Transverse colon (tissue), 4 donors: ENCODE results near the gene CDRT4. TPM values are rescaled to one million over a fixed set of nuclear protein-coding genes. Genes with fewer than 3 reads are reported as not detected.

ENCODE experiments used
- DNase-seq: peaks from one replicate; pipeline ENCODE4 v3.0.0-alpha.2; 2019
- H3K27ac ChIP-seq, 4 donors: fragments of 200-600 bp; sonication (generic); 2 replicates each; pipeline ENCODE4 v1.5.1; 2016 to 2018; ENCODE audit warnings: inconsistent platforms in 4 of 4
- H3K27me3 ChIP-seq: fragments of 200-600 bp; sonication (generic); 2 replicates; pipeline ENCODE4 v1.5.1; 2017; ENCODE audit warnings: inconsistent platforms
- H3K36me3 ChIP-seq, 4 donors: fragments of 200-600 bp; sonication (generic); 2 replicates each; pipeline ENCODE4 v1.5.1; 2017 to 2019; ENCODE audit warnings: inconsistent platforms in 4 of 4
- H3K4me1 ChIP-seq, 4 donors: fragments of 200-600 bp; sonication (generic); 2 replicates each; pipeline ENCODE4 v1.5.1; 2017 to 2020; ENCODE audit warnings: inconsistent platforms in 4 of 4
- H3K4me3 ChIP-seq, 4 donors: fragments of 200-600 bp; sonication (generic); 1 replicate in 1 of 4; 2 replicates in 3 of 4; pipeline versions ENCODE4 v1.5.1 to v1.6.1; 2017 to 2019; ENCODE audit warnings: inconsistent platforms in 4 of 4
- H3K9me3 ChIP-seq, 2 donors: fragments of 200-600 bp; sonication (generic); 2 replicates each; pipeline ENCODE4 v1.5.1; 2017 to 2019; ENCODE audit warnings: inconsistent platforms in 2 of 2
- CTCF ChIP-seq, 5 experiments: fragments of 200-600 bp in 3 of 5; fragments of 450-650 bp in 2 of 5; sonication (generic) in 3 of 5; IDR thresholded peaks; 1 replicate in 2 of 5; 2 replicates in 3 of 5; pipeline ENCODE4 v1.5.1; 2016 to 2017; ENCODE audit warnings: antibody characterized with exemption in 5 of 5, inconsistent platforms in 3 of 5, mild to moderate bottlenecking in 2 of 5, moderate library complexity in 1 of 5
- EP300 ChIP-seq: sonication (generic); formaldehyde crosslinking; IDR thresholded peaks from one replicate; pipeline ENCODE4 v1.6.1; 2017; ENCODE audit warnings: antibody characterized with exemption, low read depth
- POLR2A ChIP-seq: fragments of 450-650 bp; IDR thresholded peaks from one replicate; pipeline ENCODE4 v1.6.1; 2016; ENCODE audit warnings: antibody characterized with exemption, mild to moderate bottlenecking, moderate library complexity
- POLR2AphosphoS5 ChIP-seq, 3 donors: sonication (generic); formaldehyde crosslinking; IDR thresholded peaks; one replicate each; pipeline ENCODE4 v1.6.1; 2016; ENCODE audit warnings: antibody characterized with exemption in 3 of 3
- WGBS, 2 donors: methylation state at CpG; one replicate each; pipeline ENCODE4 v1.1.5; 2018; ENCODE audit warnings: low coverage in 1 of 2; 5-methylcytosine and 5-hydroxymethylcytosine counted together
- in situ Hi-C, 4 donors: fragments of 200-750 bp; cut with MboI; loops; one replicate each; pipeline versions ENCODE4 v1.15.0 to v1.15.1; 2017; ENCODE audit warnings: low sequenced_read_pairs in 3 of 4, low pct_ligation_motif_present in 1 of 4, low pct_unique_long_range_greater_than_20kb in 1 of 4
- intact Hi-C: fragments of 100-400 bp; cut with DNase I; formaldehyde crosslinking; loops from one replicate; pipeline ENCODE4 v1.15.1; 2023; ENCODE audit warnings: low total_unique reads
- total RNA-seq, 4 donors: library from RNA; depleted of rRNA; stranded (reverse); fragments of >200 nt; gene quantifications; one replicate each; pipeline ENCODE4 v1.1.0, GENCODE V29; 2016

Gene CDRT4
- total RNA-seq, 4 donors from 2014 or later = 2.2 to 93.5 (median 14.4) TPM

- TF ChIP-seq CTCF (IDR thresholded peaks at IDR 0.05) = no peak
- TF ChIP-seq POLR2A = no peak
- intact Hi-C loops = no loop called here
- no peaks in the 10 kb centered on the region for H3K27me3 ChIP-seq
- 72 to 77% methylated on average over 2 to 4 of the region's 4 CpGs for WGBS, 2 donors
- peaks cover 0 to 4% (median 1%) of the 10 kb centered on the region in 4 donors for H3K4me1 ChIP-seq
- H3K4me3 ChIP-seq = no peak overlapping the region
- in situ Hi-C loops = no loop called here
- no peak for DNase-seq
- no peak overlapping the region for H3K27ac ChIP-seq
- no peaks in the 10 kb centered on the region for H3K36me3 ChIP-seq
- no peaks in the 10 kb centered on the region for H3K9me3 ChIP-seq
Measured at GRCh38 chr17:15485045-15485444, 17.6 kb upstream of the CDRT4 start.

GRCh38 chr17:15483431-15483830 is 16.0 kb upstream of the CDRT4 start:
- DNase-seq = no peak
- in situ Hi-C loops = no loop called here

GRCh38 chr17:15482476-15482875 is 15.1 kb upstream of the CDRT4 start:
- Histone ChIP-seq H3K4me3 (no peak overlapping the region), H3K4me1 (peaks cover 0 to 9% (median 4%) of the 10 kb centered on the region in 4 donors), H3K36me3 (no peaks in the 10 kb centered on the region), H3K27ac (no peak overlapping the region), H3K27me3 (no peaks in the 10 kb centered on the region), H3K9me3 (no peaks in the 10 kb centered on the region)
- in situ Hi-C loops (no loop called here), intact Hi-C loops (no loop called here)
- no peak for TF ChIP-seq POLR2AphosphoS5 (IDR thresholded peaks at IDR 0.05)
- TF ChIP-seq POLR2A = no peak
- TF ChIP-seq CTCF (IDR thresholded peaks at IDR 0.05) = no peak
- no peak for TF ChIP-seq EP300
- DNase-seq = no peak
- WGBS, 2 donors = 75 to 100% methylated on average over 2 to 6 of the region's 6 CpGs

More at GRCh38 chr17:15483431-15483830, 16.0 kb upstream of the CDRT4 start:
- intact Hi-C loops = no loop called here
- Histone ChIP-seq H3K27ac (no peak overlapping the region), H3K9me3 (no peaks in the 10 kb centered on the region), H3K36me3 (no peaks in the 10 kb centered on the region), H3K27me3 (no peaks in the 10 kb centered on the region), H3K4me1 (peaks cover 0 to 9% (median 4%) of the 10 kb centered on the region in 4 donors), H3K4me3 (no peak overlapping the region)
- 30% methylated on average over 4 of the region's 4 CpGs; no CpG with 5 or more reads in 1 of the 2 donors for WGBS, 2 donors
- TF ChIP-seq POLR2AphosphoS5 (IDR thresholded peaks at IDR 0.05) = no peak

GRCh38 chr17:15481481-15481880 is 14.1 kb upstream of the CDRT4 start:
- H3K36me3 ChIP-seq = no peaks in the 10 kb centered on the region
- 92 to 100% methylated on average over 1 to 6 of the region's 6 CpGs for WGBS, 2 donors

More at GRCh38 chr17:15481481-15481880, 14.1 kb upstream of the CDRT4 start:
- H3K27me3 ChIP-seq = no peaks in the 10 kb centered on the region
- no peak overlapping the region for H3K4me3 ChIP-seq
- intact Hi-C loops (no loop called here), in situ Hi-C loops (no loop called here)
- DNase-seq = no peak
- H3K9me3 ChIP-seq = no peaks in the 10 kb centered on the region
- no peak for TF ChIP-seq EP300
- TF ChIP-seq POLR2A = no peak
- TF ChIP-seq CTCF (IDR thresholded peaks at IDR 0.05) = no peak
- no peak for TF ChIP-seq POLR2AphosphoS5 (IDR thresholded peaks at IDR 0.05)
- H3K4me1 ChIP-seq = peaks cover 0 to 9% (median 4%) of the 10 kb centered on the region in 4 donors
- H3K27ac ChIP-seq = no peak overlapping the region
